Bronchial epithelial cell (primary cell): ENCODE data around the gene GATA6. TPM values are rescaled to one million over a fixed set of nuclear protein-coding genes. Genes with fewer than 3 reads are reported as not detected.

ENCODE experiments used
- DNase-seq: peaks from one replicate; pipeline ENCODE4 v3.0.0-alpha.2; 2010; ENCODE audit warnings: low read depth
- FAIRE-seq: peaks from 2 replicates; lab custom pipeline; 2011; peaks lifted over from hg19 to GRCh38; lab: Jason Lieb, UNC
- H3K27me3 ChIP-seq: 2 replicates; pipeline ENCODE4 v1.5.1; 2011; ENCODE audit warnings: low read length; ENCODE audit not compliant: control insufficient read depth, insufficient read depth
- H3K36me3 ChIP-seq: 2 replicates; pipeline ENCODE4 v1.5.1; 2011; ENCODE audit warnings: low read length; ENCODE audit not compliant: control insufficient read depth, insufficient read depth
- H3K4me3 ChIP-seq: 2 replicates; pipeline ENCODE4 v1.5.1; 2011; ENCODE audit warnings: mild to moderate bottlenecking, low read depth, low read length, control low read depth
- total RNA-seq: library from RNA; depleted of rRNA; stranded (reverse); fragments of >200 nt; gene quantifications from 2 replicates; pipeline ENCODE4 v1.2.1, GENCODE V29; 2014
- TF ChIP-seq, protein P1 (sequence below): IDR thresholded peaks from 2 replicates; pipeline ENCODE4 v1.5.1; 2011; ENCODE audit warnings: mild to moderate bottlenecking, moderate library complexity, low read length, control low read depth, inconsistent platforms; ENCODE audit not compliant: insufficient read depth, severe bottlenecking

The GATA6 gene
- total RNA-seq, 1 donor from 2014 or later: 2.9 TPM

DNA sequence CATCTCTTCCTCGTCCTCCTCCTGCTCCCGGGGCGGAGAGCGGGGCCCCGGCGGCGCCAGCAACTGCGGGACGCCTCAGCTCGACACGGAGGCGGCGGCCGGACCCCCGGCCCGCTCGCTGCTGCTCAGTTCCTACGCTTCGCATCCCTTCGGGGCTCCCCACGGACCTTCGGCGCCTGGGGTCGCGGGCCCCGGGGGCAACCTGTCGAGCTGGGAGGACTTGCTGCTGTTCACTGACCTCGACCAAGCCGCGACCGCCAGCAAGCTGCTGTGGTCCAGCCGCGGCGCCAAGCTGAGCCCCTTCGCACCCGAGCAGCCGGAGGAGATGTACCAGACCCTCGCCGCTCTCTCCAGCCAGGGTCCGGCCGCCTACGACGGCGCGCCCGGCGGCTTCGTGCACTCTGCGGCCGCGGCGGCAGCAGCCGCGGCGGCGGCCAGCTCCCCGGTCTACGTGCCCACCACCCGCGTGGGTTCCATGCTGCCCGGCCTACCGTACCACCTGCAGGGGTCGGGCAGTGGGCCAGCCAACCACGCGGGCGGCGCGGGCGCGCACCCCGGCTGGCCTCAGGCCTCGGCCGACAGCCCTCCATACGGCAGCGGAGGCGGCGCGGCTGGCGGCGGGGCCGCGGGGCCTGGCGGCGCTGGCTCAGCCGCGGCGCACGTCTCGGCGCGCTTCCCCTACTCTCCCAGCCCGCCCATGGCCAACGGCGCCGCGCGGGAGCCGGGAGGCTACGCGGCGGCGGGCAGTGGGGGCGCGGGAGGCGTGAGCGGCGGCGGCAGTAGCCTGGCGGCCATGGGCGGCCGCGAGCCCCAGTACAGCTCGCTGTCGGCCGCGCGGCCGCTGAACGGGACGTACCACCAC is 2.1 kb downstream of the GATA6 start:
- Histone ChIP-seq H3K27me3 (peaks cover 11% of the 10 kb centered on the region), H3K36me3 (peaks cover 5% of the 10 kb centered on the region), H3K4me3 (peak overlapping the region; percentile 58)
- DNase-seq (no peak), FAIRE-seq (no peak)
- TF ChIP-seq, protein P1, sequence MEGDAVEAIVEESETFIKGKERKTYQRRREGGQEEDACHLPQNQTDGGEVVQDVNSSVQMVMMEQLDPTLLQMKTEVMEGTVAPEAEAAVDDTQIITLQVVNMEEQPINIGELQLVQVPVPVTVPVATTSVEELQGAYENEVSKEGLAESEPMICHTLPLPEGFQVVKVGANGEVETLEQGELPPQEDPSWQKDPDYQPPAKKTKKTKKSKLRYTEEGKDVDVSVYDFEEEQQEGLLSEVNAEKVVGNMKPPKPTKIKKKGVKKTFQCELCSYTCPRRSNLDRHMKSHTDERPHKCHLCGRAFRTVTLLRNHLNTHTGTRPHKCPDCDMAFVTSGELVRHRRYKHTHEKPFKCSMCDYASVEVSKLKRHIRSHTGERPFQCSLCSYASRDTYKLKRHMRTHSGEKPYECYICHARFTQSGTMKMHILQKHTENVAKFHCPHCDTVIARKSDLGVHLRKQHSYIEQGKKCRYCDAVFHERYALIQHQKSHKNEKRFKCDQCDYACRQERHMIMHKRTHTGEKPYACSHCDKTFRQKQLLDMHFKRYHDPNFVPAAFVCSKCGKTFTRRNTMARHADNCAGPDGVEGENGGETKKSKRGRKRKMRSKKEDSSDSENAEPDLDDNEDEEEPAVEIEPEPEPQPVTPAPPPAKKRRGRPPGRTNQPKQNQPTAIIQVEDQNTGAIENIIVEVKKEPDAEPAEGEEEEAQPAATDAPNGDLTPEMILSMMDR: no peak

DNA sequence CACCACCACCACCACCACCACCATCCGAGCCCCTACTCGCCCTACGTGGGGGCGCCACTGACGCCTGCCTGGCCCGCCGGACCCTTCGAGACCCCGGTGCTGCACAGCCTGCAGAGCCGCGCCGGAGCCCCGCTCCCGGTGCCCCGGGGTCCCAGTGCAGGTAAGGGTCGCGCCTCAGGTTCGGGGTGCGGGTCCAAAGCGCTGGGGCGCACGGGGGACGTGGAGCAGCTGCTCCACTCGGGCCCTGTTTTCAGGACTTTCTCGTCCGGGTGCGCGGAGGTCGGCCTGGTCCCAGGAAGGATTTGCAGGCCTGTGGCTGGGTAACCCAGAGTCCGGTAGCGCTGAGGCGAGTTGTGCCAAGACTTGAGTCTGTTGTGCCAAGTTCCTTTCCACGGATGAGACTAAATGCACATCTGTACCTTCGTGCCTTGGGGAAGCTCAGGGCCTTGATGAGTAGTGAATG is 2.8 kb downstream of the GATA6 start:
- TF ChIP-seq, protein P1: no peak
- DNase-seq (no peak), FAIRE-seq (no peak)
- Histone ChIP-seq H3K4me3 (peak overlapping the region; percentile 58), H3K27me3 (peaks cover 6% of the 10 kb centered on the region), H3K36me3 (peaks cover 5% of the 10 kb centered on the region)

DNA sequence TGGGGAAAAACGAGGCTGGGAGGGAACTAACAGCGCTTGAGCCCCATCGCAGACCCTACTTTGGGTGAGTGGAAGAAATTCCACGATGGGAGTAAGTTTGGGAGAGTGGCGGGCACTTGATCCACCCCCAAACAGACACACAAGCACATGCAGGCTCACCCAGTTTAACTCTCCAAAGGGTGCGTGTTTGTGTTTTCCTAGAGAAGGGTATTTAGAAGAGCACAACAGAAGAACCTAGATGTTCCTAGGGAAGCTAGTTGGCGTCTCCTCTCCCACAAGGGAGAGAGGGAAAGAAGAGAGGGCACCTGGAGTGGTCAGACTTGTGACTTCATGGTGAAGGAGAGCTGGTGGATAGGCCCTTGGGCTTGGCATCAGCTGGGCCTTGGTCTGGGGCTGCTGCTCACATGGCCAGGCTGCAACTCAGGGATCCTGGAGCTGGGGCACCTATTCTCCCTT is 3.2 kb downstream of the GATA6 start:
- no peak for FAIRE-seq
- peak; percentile 25 for DNase-seq
- TF ChIP-seq, protein P1: no peak
- Histone ChIP-seq H3K4me3 (peak overlapping the region; percentile 58), H3K27me3 (peaks cover 6% of the 10 kb centered on the region), H3K36me3 (peaks cover 5% of the 10 kb centered on the region)

DNA sequence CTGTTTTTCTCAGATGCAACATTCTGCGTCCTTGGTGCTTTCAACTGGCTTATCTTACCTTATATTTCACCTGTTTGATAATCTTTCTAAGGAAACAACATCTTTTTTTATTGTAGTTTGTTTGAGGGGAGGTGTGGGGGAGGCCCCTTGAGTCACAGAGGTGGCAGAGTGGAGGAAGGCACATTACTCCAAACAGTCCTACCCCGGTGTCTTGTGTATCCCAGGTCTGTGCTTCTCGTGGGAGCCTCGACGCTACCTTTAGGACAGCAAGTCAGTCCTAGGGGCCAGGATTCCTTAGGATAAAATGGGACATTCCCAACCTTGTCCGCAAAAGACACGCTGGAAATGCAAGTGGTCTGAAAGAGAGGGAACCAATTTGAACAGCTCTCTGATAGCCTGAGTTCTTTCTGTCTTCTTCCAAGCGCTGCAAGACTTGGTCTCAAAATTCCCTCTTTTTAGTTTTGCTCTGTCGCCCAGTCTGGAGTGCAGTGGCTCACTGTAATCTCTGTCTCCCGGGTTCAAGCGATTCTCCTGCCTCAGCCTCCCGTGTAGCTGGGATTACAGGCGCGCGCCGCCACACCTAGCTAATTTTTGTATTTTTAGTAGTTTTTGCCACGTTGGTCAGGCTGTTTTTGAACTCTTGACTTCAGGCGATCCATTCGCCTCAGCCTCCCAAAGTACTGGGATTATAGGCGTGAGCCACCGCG is 4.0 kb downstream of the GATA6 start:
- Histone ChIP-seq H3K36me3 (peaks cover 5% of the 10 kb centered on the region), H3K4me3 (peak overlapping the region; percentile 58), H3K27me3 (peaks cover 2% of the 10 kb centered on the region)
- TF ChIP-seq, protein P1: no peak
- DNase-seq (peak; percentile 32), FAIRE-seq (no peak)

DNA sequence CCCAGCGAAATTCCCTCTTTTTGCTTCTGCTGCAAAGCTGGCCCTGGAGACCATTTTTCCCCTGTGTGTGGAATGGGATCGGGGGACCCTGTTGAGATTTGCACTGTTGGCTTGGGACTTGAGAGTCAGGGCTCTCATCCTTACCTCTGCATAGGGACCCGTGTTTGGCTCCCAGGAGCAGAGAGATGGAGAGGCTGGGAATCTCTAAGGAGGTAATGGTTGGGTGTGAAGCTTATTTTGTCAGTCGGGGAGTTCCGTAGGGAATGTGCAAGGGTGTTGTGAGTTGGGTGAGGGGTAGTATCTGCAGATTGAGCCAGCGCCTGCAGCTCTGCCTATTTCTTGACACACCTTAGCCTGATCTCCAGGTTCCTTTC is 4.5 kb downstream of the GATA6 start:
- Histone ChIP-seq H3K36me3 (peaks cover 5% of the 10 kb centered on the region), H3K4me3 (no peak overlapping the region), H3K27me3 (no peaks in the 10 kb centered on the region)
- DNase-seq (no peak), FAIRE-seq (no peak)
- TF ChIP-seq, protein P1: no peak
